Adrenal gland (tissue), 12 donors: ENCODE results near the gene AFAP1L1. TPM values are rescaled to one million over a fixed set of nuclear protein-coding genes. Genes with fewer than 3 reads are reported as not detected.
A peak's percentile ranks its signal among the peaks of the same experiment; 100 is the strongest.

Source experiments
- DNase-seq, 7 donors: peaks; one replicate each; pipeline ENCODE4 v3.0.0-alpha.2; 2019 to 2020
- H3K27ac ChIP-seq, 5 donors: fragments of 200-600 bp; sonication (generic) in 4 of 5; 1 replicate in 3 of 5; 2 replicates in 2 of 5; pipeline versions ENCODE4 v1.5.1 to v1.8.0; 2016 to 2020; ENCODE audit warnings: mild to moderate bottlenecking in 1 of 5
- H3K27me3 ChIP-seq: fragments of 200-600 bp; 2 replicates; pipeline ENCODE4 v1.8.0; 2021
- H3K36me3 ChIP-seq, 2 donors: fragments of 200-600 bp; replicated peaks in 1 of 2; 1 replicate in 1 of 2; 2 replicates in 1 of 2; pipeline versions ENCODE4 v1.5.1 to v1.8.0; 2018 to 2022
- H3K4me1 ChIP-seq, 2 donors: fragments of 200-600 bp; replicated peaks in 1 of 2; 1 replicate in 1 of 2; 2 replicates in 1 of 2; pipeline versions ENCODE4 v1.5.1 to v1.8.0; 2018 to 2021
- H3K4me3 ChIP-seq, 4 donors: fragments of 200-600 bp; sonication (generic) in 3 of 4; one replicate each; pipeline ENCODE4 v1.5.1; 2016 to 2018
- H3K9me3 ChIP-seq, 3 donors: fragments of 200-600 bp; sonication (generic) in 1 of 3; replicated peaks in 1 of 3; 1 replicate in 2 of 3; 2 replicates in 1 of 3; pipeline versions ENCODE4 v1.5.1 to v1.8.0; 2016 to 2021
- POLR2A ChIP-seq, 2 donors: fragments of 450-650 bp; IDR thresholded peaks; one replicate each; pipeline ENCODE4 v1.6.1; 2017; ENCODE audit warnings: antibody characterized with exemption in 2 of 2, mild to moderate bottlenecking in 2 of 2, moderate library complexity in 1 of 2
- WGBS, 4 donors: extraction: QIAGEN DNeasy Blood & Tissue Kit in 2 of 4; methylation state at CpG; one replicate each; pipeline versions ENCODE4 v1.1.5 to v1.1.7; 2013 to 2017; 5-methylcytosine and 5-hydroxymethylcytosine counted together
- intact Hi-C, 2 donors: fragments of 100-400 bp; cut with DNase I; formaldehyde crosslinking; loops; one replicate each; pipeline versions ENCODE4 v1.14.1 to v1.15.0; 2022 to 2023
- polyA plus RNA-seq, 3 donors: library from polyadenylated mRNA; stranded (reverse); fragments of 200-250 nt in 2 of 3; fragments of 350-450 nt in 1 of 3; fragmentation: Illumina TruSeq in 1 of 3; extraction: RNeasy Lipid Tissue Mini Kit (QIAGEN cat#74804) in 1 of 3; gene quantifications; one replicate each; pipeline ENCODE4 v1.2.3, GENCODE V29; 2013 to 2014
- total RNA-seq, 9 donors: library from RNA; depleted of rRNA in 4 of 9; stranded (reverse); fragments of >200 nt in 4 of 9; fragments of 120-200 nt in 1 of 9; fragmentation: NEBNext Ultra II Directional in 1 of 9; extraction: Animal tissue kit (Norgen Biotek cat#: 25700) in 1 of 9; gene quantifications; one replicate each; pipeline versions ENCODE4 v1.1.0 to v1.2.4, GENCODE V29; 2013 to 2023
- TF ChIP-seq, protein P1 (sequence below), 6 experiments: fragments of 450-650 bp in 4 of 6; fragments of 200-600 bp in 2 of 6; sonication (generic) in 1 of 6; IDR thresholded peaks; 1 replicate in 5 of 6; 2 replicates in 1 of 6; pipeline versions ENCODE4 v1.5.1 to v1.8.0; 2016 to 2021; ENCODE audit warnings: antibody characterized with exemption in 6 of 6, mild to moderate bottlenecking in 2 of 6, moderate library complexity in 1 of 6
- donor health status: healthy with polysubstance abuse.
- donor health status: Bipolar disorder and iron deficiency.
- donor health status: DM: yes; HTN: yes; CAD: no.
- donor health status: DM: no; HTN: no; CAD: no.
- donor health status: DM: no; HTN: no; CAD: no.
- donor health status: DM: yes; HTN: yes; CAD: no.

The AFAP1L1 gene
- total and polyA plus RNA-seq, 12 donors, result 4.3 to 13.4 (median 9.3) TPM

DNA sequence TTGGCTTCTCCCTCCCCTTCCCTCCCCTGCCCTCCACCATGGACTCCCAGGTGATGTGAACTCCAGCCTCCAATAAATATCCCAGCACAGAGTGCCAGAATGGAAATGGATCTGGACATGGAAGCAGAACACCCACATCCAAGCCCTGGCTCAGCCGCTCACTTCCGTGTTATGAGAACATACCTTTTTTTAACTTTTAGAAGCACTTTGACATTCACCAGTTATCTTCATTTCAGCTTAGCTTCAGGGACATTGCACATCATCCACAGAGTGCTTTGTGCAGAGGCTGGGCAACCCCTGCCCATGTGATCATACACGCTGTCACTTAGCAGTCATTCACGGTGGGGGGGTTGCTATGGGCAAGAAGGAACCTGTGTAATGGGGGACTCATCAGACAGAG, 9.1 kb downstream of the AFAP1L1 start:
- TF ChIP-seq, protein P1, sequence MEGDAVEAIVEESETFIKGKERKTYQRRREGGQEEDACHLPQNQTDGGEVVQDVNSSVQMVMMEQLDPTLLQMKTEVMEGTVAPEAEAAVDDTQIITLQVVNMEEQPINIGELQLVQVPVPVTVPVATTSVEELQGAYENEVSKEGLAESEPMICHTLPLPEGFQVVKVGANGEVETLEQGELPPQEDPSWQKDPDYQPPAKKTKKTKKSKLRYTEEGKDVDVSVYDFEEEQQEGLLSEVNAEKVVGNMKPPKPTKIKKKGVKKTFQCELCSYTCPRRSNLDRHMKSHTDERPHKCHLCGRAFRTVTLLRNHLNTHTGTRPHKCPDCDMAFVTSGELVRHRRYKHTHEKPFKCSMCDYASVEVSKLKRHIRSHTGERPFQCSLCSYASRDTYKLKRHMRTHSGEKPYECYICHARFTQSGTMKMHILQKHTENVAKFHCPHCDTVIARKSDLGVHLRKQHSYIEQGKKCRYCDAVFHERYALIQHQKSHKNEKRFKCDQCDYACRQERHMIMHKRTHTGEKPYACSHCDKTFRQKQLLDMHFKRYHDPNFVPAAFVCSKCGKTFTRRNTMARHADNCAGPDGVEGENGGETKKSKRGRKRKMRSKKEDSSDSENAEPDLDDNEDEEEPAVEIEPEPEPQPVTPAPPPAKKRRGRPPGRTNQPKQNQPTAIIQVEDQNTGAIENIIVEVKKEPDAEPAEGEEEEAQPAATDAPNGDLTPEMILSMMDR (IDR thresholded peaks at IDR 0.05), result no peak
- TF ChIP-seq POLR2A (IDR thresholded peaks at IDR 0.05), result no peak
- Histone ChIP-seq H3K9me3 (no peaks in the 10 kb centered on the region), H3K27ac (peak overlapping the region in 1 of 5 donors; percentile 1), H3K4me1 (no peaks in the 10 kb centered on the region), H3K36me3 (no peaks in the 10 kb centered on the region), H3K27me3 (no peaks in the 10 kb centered on the region), H3K4me3 (no peak overlapping the region)
- WGBS, 4 donors, result 68 to 90% (median 76%) methylated on average over 3 to 4 of the region's 4 CpGs
- intact Hi-C loops, result no loop called here
- DNase-seq, result no peak

DNA sequence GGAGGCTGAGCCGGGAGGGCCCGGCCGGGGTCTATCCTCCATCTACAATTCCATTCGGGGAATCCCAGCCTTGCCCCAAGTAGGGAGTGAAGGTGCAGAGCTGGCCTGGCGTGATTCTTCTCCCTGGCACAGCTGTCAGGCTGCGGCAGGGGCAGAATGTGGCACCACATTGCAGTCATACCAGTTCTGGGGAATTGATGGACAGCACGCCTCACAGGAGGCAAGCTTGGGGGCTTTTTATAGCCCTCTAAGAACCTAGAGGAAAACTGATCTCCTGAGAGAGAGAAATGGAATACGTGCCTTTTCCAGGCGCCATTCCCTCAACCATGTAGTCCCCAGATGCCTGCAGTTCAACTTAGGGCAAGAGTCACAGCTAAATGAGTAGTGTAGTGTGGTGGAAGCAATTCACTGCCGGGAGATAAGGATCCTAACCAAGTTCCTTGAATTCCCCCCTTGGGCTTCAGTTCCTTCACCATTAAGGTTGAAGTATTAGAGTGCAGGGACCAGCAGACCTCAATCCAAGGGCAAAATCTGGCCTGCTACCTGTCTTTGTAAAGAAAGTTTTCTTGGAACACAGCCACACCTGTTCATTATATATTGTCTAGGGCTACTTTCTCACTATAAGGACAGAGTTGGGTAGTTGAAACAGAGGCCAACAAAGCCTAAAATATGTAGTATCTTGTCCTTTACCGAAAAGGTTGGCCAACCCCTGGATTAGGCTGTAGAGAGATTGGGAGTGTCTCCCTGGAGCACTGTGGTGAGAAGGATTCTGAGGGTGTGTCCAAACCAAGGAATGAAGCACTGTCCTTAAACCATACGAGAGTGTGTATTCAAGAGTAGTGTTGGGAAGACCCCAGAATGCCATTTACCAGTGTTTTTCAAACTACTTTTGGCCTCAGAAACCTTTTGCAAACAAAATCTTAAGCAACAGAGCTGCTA, 10.6 kb downstream of the AFAP1L1 start:
- no peak for DNase-seq
- 82 to 85% (median 84%) methylated on average over 10 to 12 of the region's 12 CpGs for WGBS, 4 donors
- TF ChIP-seq, protein P1 (IDR thresholded peaks at IDR 0.05), result no peak
- no peak for TF ChIP-seq POLR2A (IDR thresholded peaks at IDR 0.05)
- intact Hi-C loops, result no loop called here
- Histone ChIP-seq H3K4me3 (no peak overlapping the region), H3K4me1 (no peaks in the 10 kb centered on the region), H3K9me3 (no peaks in the 10 kb centered on the region), H3K27me3 (no peaks in the 10 kb centered on the region), H3K36me3 (no peaks in the 10 kb centered on the region), H3K27ac (no peak overlapping the region)

DNA sequence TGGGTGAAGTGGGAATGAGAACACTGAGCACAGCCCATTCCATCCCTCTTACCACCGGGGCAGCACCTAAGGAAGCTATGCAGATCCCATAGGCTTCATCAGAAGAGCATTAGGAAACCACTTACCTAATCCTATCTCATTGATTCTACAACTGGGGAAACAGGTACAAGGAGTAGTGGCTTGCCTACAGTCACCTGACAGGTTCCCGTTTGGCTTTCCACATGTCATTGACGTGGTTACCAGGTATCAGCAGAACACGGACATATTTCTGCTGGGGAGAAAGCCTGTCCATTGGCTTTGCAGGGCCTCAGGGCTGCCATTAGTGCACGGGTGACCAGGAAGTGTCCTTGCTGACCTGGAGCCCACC, 11.3 kb downstream of the AFAP1L1 start:
- H3K27ac ChIP-seq, result no peak overlapping the region
- 81 to 94% (median 91%) methylated on average over 4 to 5 of the region's 5 CpGs for WGBS, 4 donors
- H3K27me3 ChIP-seq, result no peaks in the 10 kb centered on the region
- no peaks in the 10 kb centered on the region for H3K9me3 ChIP-seq
- TF ChIP-seq, protein P1 (IDR thresholded peaks at IDR 0.05), result no peak
- no peak for TF ChIP-seq POLR2A (IDR thresholded peaks at IDR 0.05)
- H3K4me1 ChIP-seq, result no peaks in the 10 kb centered on the region
- DNase-seq, result no peak
- H3K4me3 ChIP-seq, result no peak overlapping the region
- H3K36me3 ChIP-seq, result no peaks in the 10 kb centered on the region
- intact Hi-C loops, result no loop called here

DNA sequence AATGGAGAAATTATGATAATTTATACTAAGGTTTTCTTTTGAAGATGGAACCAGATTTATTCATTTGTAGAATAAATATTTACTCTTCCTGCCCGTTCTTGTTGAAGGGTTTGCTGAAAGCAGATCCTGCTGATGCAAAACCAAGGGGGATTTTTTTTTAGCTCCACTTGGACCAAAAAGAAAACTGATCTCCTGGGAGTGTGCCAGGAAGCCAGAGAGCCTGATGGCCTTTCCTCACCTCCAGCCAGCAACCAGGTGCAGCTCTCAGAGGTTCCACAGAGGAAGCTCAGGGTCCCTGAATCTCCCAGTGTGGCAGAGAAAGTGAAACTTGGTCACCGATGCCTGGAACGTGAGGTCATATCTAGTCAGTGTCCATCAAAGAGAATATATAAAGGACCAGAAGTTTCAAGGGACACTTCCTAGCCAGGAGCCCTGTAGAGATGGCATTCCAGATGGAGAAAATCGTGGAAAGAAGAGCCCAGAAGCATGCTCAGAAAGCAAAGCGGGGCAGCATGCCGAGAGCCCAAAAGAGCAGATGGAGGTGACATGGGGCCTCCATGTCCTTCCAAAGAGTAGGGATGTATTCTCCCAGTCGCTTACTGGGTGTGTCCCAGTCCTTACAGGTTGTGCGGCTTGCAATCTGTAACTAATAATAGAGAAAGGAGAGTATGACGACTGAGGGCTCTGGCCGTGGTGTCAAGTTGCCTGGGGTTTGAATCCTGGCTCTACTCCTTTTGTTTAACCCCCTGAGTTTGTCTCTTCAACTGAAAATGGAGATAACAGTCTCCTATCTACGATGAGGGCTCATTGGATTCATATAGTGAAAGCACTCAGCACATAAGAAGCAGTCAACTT, 12.2 kb downstream of the AFAP1L1 start:
- DNase-seq, result no peak
- H3K4me3 ChIP-seq, result no peak overlapping the region
- no peaks in the 10 kb centered on the region for H3K36me3 ChIP-seq
- no peaks in the 10 kb centered on the region for H3K9me3 ChIP-seq
- H3K27ac ChIP-seq, result peak overlapping the region in 2 of 5 donors; percentile 32 to 70
- intact Hi-C loops, result no loop called here
- WGBS, 4 donors, result 75 to 79% (median 77%) methylated on average over 11 of the region's 11 CpGs
- no peaks in the 10 kb centered on the region for H3K27me3 ChIP-seq
- TF ChIP-seq POLR2A (IDR thresholded peaks at IDR 0.05), result no peak
- TF ChIP-seq, protein P1 (IDR thresholded peaks at IDR 0.05), result no peak
- no peaks in the 10 kb centered on the region for H3K4me1 ChIP-seq
